ENCODE data around the gene GPR62.

DNA sequence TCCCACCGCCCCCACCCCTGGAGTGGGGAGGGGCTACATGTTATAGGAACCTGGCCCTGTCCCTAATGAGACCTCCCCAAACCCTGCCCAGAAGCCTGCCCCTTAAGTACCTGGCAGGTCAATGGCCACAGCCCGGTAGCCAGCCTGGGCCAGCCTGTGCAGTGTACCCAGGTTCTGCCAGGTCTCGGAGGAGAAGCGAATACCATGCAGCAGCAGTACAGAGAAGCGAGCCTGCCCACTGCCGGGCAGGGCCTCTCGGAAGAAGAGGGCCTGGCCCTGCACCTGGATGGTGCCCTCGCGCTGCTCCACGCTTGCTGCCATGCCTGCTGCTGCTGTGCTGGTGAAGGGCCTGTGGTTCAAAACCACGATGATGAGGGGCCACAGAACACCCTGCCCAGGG lies 16.2 kb downstream of the GPR62 start:
- TF ChIP-seq, protein P1, sequence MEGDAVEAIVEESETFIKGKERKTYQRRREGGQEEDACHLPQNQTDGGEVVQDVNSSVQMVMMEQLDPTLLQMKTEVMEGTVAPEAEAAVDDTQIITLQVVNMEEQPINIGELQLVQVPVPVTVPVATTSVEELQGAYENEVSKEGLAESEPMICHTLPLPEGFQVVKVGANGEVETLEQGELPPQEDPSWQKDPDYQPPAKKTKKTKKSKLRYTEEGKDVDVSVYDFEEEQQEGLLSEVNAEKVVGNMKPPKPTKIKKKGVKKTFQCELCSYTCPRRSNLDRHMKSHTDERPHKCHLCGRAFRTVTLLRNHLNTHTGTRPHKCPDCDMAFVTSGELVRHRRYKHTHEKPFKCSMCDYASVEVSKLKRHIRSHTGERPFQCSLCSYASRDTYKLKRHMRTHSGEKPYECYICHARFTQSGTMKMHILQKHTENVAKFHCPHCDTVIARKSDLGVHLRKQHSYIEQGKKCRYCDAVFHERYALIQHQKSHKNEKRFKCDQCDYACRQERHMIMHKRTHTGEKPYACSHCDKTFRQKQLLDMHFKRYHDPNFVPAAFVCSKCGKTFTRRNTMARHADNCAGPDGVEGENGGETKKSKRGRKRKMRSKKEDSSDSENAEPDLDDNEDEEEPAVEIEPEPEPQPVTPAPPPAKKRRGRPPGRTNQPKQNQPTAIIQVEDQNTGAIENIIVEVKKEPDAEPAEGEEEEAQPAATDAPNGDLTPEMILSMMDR (IDR thresholded peaks at IDR 0.05), result no peak
- TF ChIP-seq POLR2AphosphoS5 (IDR thresholded peaks at IDR 0.05) (no peak), POLR2A (IDR thresholded peaks at IDR 0.05) (no peak)

Measured in prostate gland (tissue), 2 donors.